GM21737 (cell line): ENCODE results near the gene DYRK1A.

Experiments used
- ATAC-seq: cut with Tn5 transposase; IDR thresholded peaks from one replicate; pipeline ENCODE4 v1.9.1; 2021; ENCODE audit warnings: mild to moderate bottlenecking, moderate library complexity; ENCODE audit not compliant: unreplicated experiment

Gene DYRK1A

GRCh38 chr21:37446552-37446951 is 80.0 kb downstream of the DYRK1A start:
- ATAC-seq, result no peak

GRCh38 chr21:37447288-37447936 is 80.8 kb downstream of the DYRK1A start:
- no peak for ATAC-seq

- no peak for ATAC-seq
Measured at GRCh38 chr21:37449302-37449937, 82.8 kb downstream of the DYRK1A start.

GRCh38 chr21:37450445-37450941 is 83.9 kb downstream of the DYRK1A start:
- ATAC-seq, result no peak

- ATAC-seq, result no peak
Measured at GRCh38 chr21:37451446-37451845, 84.9 kb downstream of the DYRK1A start.

- no peak for ATAC-seq
Measured at GRCh38 chr21:37452227-37452626, 85.7 kb downstream of the DYRK1A start.

GRCh38 chr21:37453350-37453749 is 86.8 kb downstream of the DYRK1A start:
- ATAC-seq, result no peak

- no peak for ATAC-seq
Measured at GRCh38 chr21:37454869-37455503, 88.4 kb downstream of the DYRK1A start.

GRCh38 chr21:37455504-37455911 is 88.9 kb downstream of the DYRK1A start:
- no peak for ATAC-seq

- no peak for ATAC-seq
Measured at GRCh38 chr21:37458669-37459276, 92.2 kb downstream of the DYRK1A start.

- ATAC-seq, result no peak
Measured at GRCh38 chr21:37459575-37459974, 93.0 kb downstream of the DYRK1A start.

- ATAC-seq, result no peak
Measured at GRCh38 chr21:37460196-37460595, 93.6 kb downstream of the DYRK1A start.

GRCh38 chr21:37461479-37461878 is 94.9 kb downstream of the DYRK1A start:
- no peak for ATAC-seq

GRCh38 chr21:37462087-37462861 is 95.7 kb downstream of the DYRK1A start:
- no peak for ATAC-seq

- no peak for ATAC-seq
Measured at GRCh38 chr21:37463083-37463801, 96.7 kb downstream of the DYRK1A start.

- ATAC-seq, result no peak
Measured at GRCh38 chr21:37467082-37467481, 100.5 kb downstream of the DYRK1A start.

- no peak for ATAC-seq
Measured at GRCh38 chr21:37468909-37469308, 102.3 kb downstream of the DYRK1A start.

- no peak for ATAC-seq
Measured at GRCh38 chr21:37469441-37469840, 102.9 kb downstream of the DYRK1A start.

GRCh38 chr21:37472581-37472980 is 106.0 kb downstream of the DYRK1A start:
- ATAC-seq, result no peak

- no peak for ATAC-seq
Measured at GRCh38 chr21:37473491-37473890, 106.9 kb downstream of the DYRK1A start.
